GM12878 (cell line): ENCODE results near the gene ANTXR2. TPM values are rescaled to one million over a fixed set of nuclear protein-coding genes. Genes with fewer than 3 reads are reported as not detected.

Experiments used
- ATAC-seq: fragments of 200-7000 bp; cut with Tn5 transposase; 3 replicates; pipeline ENCODE4 v1.9.1; 2020; ENCODE audit warnings: mild to moderate bottlenecking, moderate library complexity
- BruUV-seq: library from RNA; stranded (reverse); fragments of 400-500 nt; replicated peaks from 2 replicates; lab custom pipeline; 2021; lab: Mats Ljungman, UMichigan
- CTCF ChIA-PET: fragments of 300-600 bp; sonication (Branson Sonifier 250); formaldehyde crosslinking; extraction: SDS; loops from one replicate; lab custom pipeline; 2021; ENCODE audit warnings: inconsistent platforms; lab: Yijun Ruan, JAX
- POLR2A ChIA-PET: fragments of 350-600 bp; formaldehyde crosslinking; extraction: SDS; loops from one replicate; lab custom pipeline; 2021; ENCODE audit warnings: inconsistent platforms; lab: Charles Lee
- RAD21 ChIA-PET: fragments of 300-600 bp; sonication (Branson Sonifier 250); formaldehyde crosslinking; loops from one replicate; lab custom pipeline; 2023; ENCODE audit warnings: antibody characterized with exemption; ENCODE audit not compliant: unreplicated experiment; lab: Charles Lee
- SMC1A ChIA-PET: fragments of 300-600 bp; sonication (Branson Sonifier 250); formaldehyde crosslinking; loops from one replicate; lab custom pipeline; 2023; ENCODE audit not compliant: unreplicated experiment, uncharacterized antibody; lab: Charles Lee
- DNase-seq: peaks from one replicate; pipeline ENCODE4 v3.0.0-alpha.2; 2011; ENCODE audit warnings: low read depth, low spot score
- FAIRE-seq: peaks from 3 replicates; lab custom pipeline; 2011; peaks lifted over from hg19 to GRCh38; lab: Jason Lieb, UNC
- H2AFZ ChIP-seq: 2 replicates; pipeline ENCODE4 v1.6.0; 2011; ENCODE audit warnings: low read depth, low read length, control low read depth; ENCODE audit not compliant: control insufficient read depth
- H3K27ac ChIP-seq: 2 replicates; pipeline ENCODE4 v1.5.1; 2011; ENCODE audit warnings: control low read depth; ENCODE audit not compliant: control insufficient read depth, insufficient read depth
- H3K27me3 ChIP-seq, 2 experiments: replicated peaks in 1 of 2; 2 replicates each; pipeline versions ENCODE4 v1.6.0 to v1.6.1; 2011; ENCODE audit warnings: low read length in 1 of 2; ENCODE audit not compliant: control insufficient read depth in 2 of 2, insufficient read depth in 2 of 2
- H3K36me3 ChIP-seq, 2 experiments: 2 replicates each; pipeline ENCODE4 v1.5.1; 2011; ENCODE audit warnings: low read length in 1 of 2; ENCODE audit not compliant: control insufficient read depth in 2 of 2, insufficient read depth in 2 of 2
- H3K4me1 ChIP-seq: 2 replicates; pipeline ENCODE4 v1.6.1; 2011; ENCODE audit warnings: mild to moderate bottlenecking, low read length, moderate library complexity, mixed read lengths; ENCODE audit not compliant: control insufficient read depth, insufficient read depth
- H3K4me2 ChIP-seq: 2 replicates; pipeline ENCODE4 v1.6.0; 2011; ENCODE audit warnings: control low read depth; ENCODE audit not compliant: control insufficient read depth, insufficient read depth
- H3K4me3 ChIP-seq: fragments of 200-600 bp; sonication (generic); 2 replicates; pipeline ENCODE4 v1.5.1; 2016
- H3K79me2 ChIP-seq: 2 replicates; pipeline ENCODE4 v1.6.0; 2011; ENCODE audit warnings: low read length; ENCODE audit not compliant: control insufficient read depth, insufficient read depth
- H3K9ac ChIP-seq: 2 replicates; pipeline ENCODE4 v1.8.0; 2011; ENCODE audit warnings: low read length, control low read depth, mixed read lengths; ENCODE audit not compliant: control insufficient read depth, insufficient read depth
- H3K9me3 ChIP-seq: replicated peaks from 3 replicates; pipeline ENCODE4 v1.5.1; 2011; ENCODE audit warnings: mild to moderate bottlenecking, low read length; ENCODE audit not compliant: control insufficient read depth, insufficient read depth
- H4K20me1 ChIP-seq: 2 replicates; pipeline ENCODE4 v1.6.0; 2011; ENCODE audit not compliant: control insufficient read depth, insufficient read depth
- CBX5 ChIP-seq: sonication (generic); IDR thresholded peaks from 2 replicates; pipeline ENCODE4 v1.6.1; 2016; ENCODE audit warnings: low read depth, moderate library complexity, mild to moderate bottlenecking, inconsistent platforms
- EP300 ChIP-seq, 2 experiments: fragments of 150-350 bp in 1 of 2; IDR thresholded peaks; 2 replicates each; pipeline ENCODE4 v1.6.1; 2011 to 2012; ENCODE audit warnings: low read depth in 2 of 2, low read length in 2 of 2, borderline replicate concordance in 1 of 2, improper control_type of control experiment in 1 of 2, inconsistent platforms in 1 of 2; ENCODE audit not compliant: control insufficient read depth in 1 of 2
- ETV6 ChIP-seq, 2 experiments: fragments of 450-650 bp in 1 of 2; IDR thresholded peaks in 1 of 2; conservative IDR thresholded peaks in 1 of 2; 2 replicates each; pipeline ENCODE4 v1.6.1; 2014; ENCODE audit warnings: antibody characterized with exemption in 1 of 2, borderline replicate concordance in 1 of 2, low read depth in 1 of 2, mild to moderate bottlenecking in 1 of 2, moderate library complexity in 1 of 2
- IRF4 ChIP-seq: IDR thresholded peaks from 2 replicates; pipeline ENCODE4 v1.6.1; 2011; ENCODE audit warnings: low read depth, low read length
- KAT2A ChIP-seq: conservative IDR thresholded peaks from 2 replicates; pipeline ENCODE4 v1.6.1; 2011; ENCODE audit warnings: low read depth, low read length; ENCODE audit not compliant: control insufficient read depth
- KLF5 ChIP-seq: fragments of 450-650 bp; IDR thresholded peaks from 2 replicates; pipeline ENCODE4 v1.6.1; 2014; ENCODE audit warnings: mild to moderate bottlenecking; ENCODE audit not compliant: partially characterized antibody
- MTA2 ChIP-seq: fragments of 450-650 bp; IDR thresholded peaks from 2 replicates; pipeline ENCODE4 v1.6.1; 2016; ENCODE audit warnings: low read depth, mild to moderate bottlenecking, moderate library complexity
- NBN ChIP-seq: fragments of 450-650 bp; IDR thresholded peaks from 2 replicates; pipeline ENCODE4 v1.6.1; 2016
- RB1 ChIP-seq: fragments of 450-650 bp; formaldehyde crosslinking; IDR thresholded peaks from 2 replicates; pipeline ENCODE4 v1.6.1; 2017; ENCODE audit warnings: mild to moderate bottlenecking, borderline replicate concordance
- STAT1 ChIP-seq: fragments of 450-650 bp; conservative IDR thresholded peaks from 2 replicates; pipeline ENCODE4 v1.6.1; 2014; ENCODE audit warnings: antibody characterized with exemption, mild to moderate bottlenecking
- USF1 ChIP-seq: IDR thresholded peaks from 2 replicates; pipeline ENCODE4 v1.6.1; 2011; ENCODE audit warnings: borderline replicate concordance, low read depth, mild to moderate bottlenecking, moderate library complexity, mixed read lengths, low read length; ENCODE audit not compliant: insufficient read depth; ENCODE audit errors: extremely low read length
- ZBTB33 ChIP-seq: fragments of 450-650 bp; IDR thresholded peaks from 2 replicates; pipeline ENCODE4 v1.6.1; 2017; ENCODE audit warnings: mild to moderate bottlenecking
- ZNF274 ChIP-seq: IDR thresholded peaks from one replicate; pipeline ENCODE4 v1.8.0; 2011; ENCODE audit not compliant: insufficient read length, insufficient read depth
- ZNF622 ChIP-seq: fragments of 450-650 bp; IDR thresholded peaks from 2 replicates; pipeline ENCODE4 v1.6.1; 2017; ENCODE audit warnings: mild to moderate bottlenecking, inconsistent platforms
- WGBS: methylation state at CpG from one replicate; pipeline ENCODE4 v1.1.6; 2016; ENCODE audit warnings: low lambda C conversion rate; ENCODE audit not compliant: insufficient replicate concordance, insufficient coverage; ENCODE audit errors: missing lambda C conversion rate; 5-methylcytosine and 5-hydroxymethylcytosine counted together
- in situ Hi-C: fragments of 300-500 bp; cut with MboI; formaldehyde crosslinking; loops from 9 replicates; pipeline ENCODE4 v1.14.3; 2018; ENCODE audit warnings: mixed read lengths
- intact Hi-C: fragments of 100-400 bp; cut with micrococcal nuclease; formaldehyde crosslinking; loops from one replicate; pipeline ENCODE4 v1.14.2; 2022; ENCODE audit not compliant: unreplicated experiment
- polyA plus RNA-seq, 11 experiments: library from polyadenylated mRNA; depleted of rRNA in 4 of 11; unstranded in 6 of 11; stranded (reverse) in 5 of 11; fragments of >200 nt; fragmentation: Nextera tagmentation in 4 of 11; fragmentation: Illumina TruSeq in 1 of 11; extraction: Ambion mirVana in 4 of 11; extraction: Trizol in 1 of 11; gene quantifications; 1 replicate in 1 of 11; 2 replicates in 10 of 11; pipeline versions ENCODE4 v1.2.1 to v1.2.3, GENCODE V29; 2011 to 2016; ENCODE audit warnings: inconsistent platforms in 2 of 11, missing spikeins in 2 of 11, low read depth in 1 of 11
- total RNA-seq, 4 experiments: library from RNA; depleted of rRNA in 3 of 4; stranded (reverse); fragments of >200 nt in 3 of 4; fragmentation: Illumina TruSeq in 1 of 4; extraction: Trizol in 1 of 4; gene quantifications; 2 replicates each; pipeline versions ENCODE4 v1.2.1 to v1.2.3, GENCODE V29; 2013 to 2021
- TF ChIP-seq, protein P1 (sequence below): fragments of 450-650 bp; IDR thresholded peaks from 2 replicates; pipeline ENCODE4 v1.6.1; 2018; ENCODE audit warnings: mild to moderate bottlenecking, low read depth, moderate library complexity; ENCODE audit not compliant: partially characterized antibody
- TF ChIP-seq, protein P2 (sequence below): IDR thresholded peaks from 2 replicates; pipeline ENCODE4 v1.6.1; 2012; ENCODE audit warnings: low read depth, low read length, improper control_type of control experiment
- TF ChIP-seq, protein P3 (sequence below): fragments of 150-350 bp; IDR thresholded peaks from 2 replicates; pipeline ENCODE4 v1.6.1; 2014; ENCODE audit warnings: mild to moderate bottlenecking, low read depth, low read length

The ANTXR2 gene
- total and polyA plus RNA-seq, 10 of the 15 experiments (the other 5 are each of a cell fraction or from before 2014, with no cell fraction given): 1.4 to 8.9 (median 5.7) TPM

- no peaks in the 10 kb centered on the region for H4K20me1 ChIP-seq
- intact Hi-C loops: no loop called here
- POLR2A ChIA-PET: interaction anchor here (0.5 kb wide), 1 partner anchor 77 kb away, joined by 4 read pairs; no protein-coding TSS in a partner anchor
- no peak for TF ChIP-seq ZNF274
- no peak for TF ChIP-seq IRF4
- TF ChIP-seq KLF5: no peak
- no peak for TF ChIP-seq ZBTB33
- no peak for TF ChIP-seq NBN
- TF ChIP-seq EP300 (IDR thresholded peaks at IDR 0.05; ENCODE audit: borderline replicate concordance in 1 of 2, control insufficient read depth in 1 of 2, low read depth in 2 of 2, low read length in 2 of 2): no peak
- TF ChIP-seq CBX5: no peak
- no peak for TF ChIP-seq ETV6 (conservative IDR thresholded peaks at IDR 0.05 in 1 of 2, IDR thresholded peaks at IDR 0.05 in 1 of 2; ENCODE audit: borderline replicate concordance in 1 of 2, low read depth in 1 of 2)
- TF ChIP-seq, protein P1, sequence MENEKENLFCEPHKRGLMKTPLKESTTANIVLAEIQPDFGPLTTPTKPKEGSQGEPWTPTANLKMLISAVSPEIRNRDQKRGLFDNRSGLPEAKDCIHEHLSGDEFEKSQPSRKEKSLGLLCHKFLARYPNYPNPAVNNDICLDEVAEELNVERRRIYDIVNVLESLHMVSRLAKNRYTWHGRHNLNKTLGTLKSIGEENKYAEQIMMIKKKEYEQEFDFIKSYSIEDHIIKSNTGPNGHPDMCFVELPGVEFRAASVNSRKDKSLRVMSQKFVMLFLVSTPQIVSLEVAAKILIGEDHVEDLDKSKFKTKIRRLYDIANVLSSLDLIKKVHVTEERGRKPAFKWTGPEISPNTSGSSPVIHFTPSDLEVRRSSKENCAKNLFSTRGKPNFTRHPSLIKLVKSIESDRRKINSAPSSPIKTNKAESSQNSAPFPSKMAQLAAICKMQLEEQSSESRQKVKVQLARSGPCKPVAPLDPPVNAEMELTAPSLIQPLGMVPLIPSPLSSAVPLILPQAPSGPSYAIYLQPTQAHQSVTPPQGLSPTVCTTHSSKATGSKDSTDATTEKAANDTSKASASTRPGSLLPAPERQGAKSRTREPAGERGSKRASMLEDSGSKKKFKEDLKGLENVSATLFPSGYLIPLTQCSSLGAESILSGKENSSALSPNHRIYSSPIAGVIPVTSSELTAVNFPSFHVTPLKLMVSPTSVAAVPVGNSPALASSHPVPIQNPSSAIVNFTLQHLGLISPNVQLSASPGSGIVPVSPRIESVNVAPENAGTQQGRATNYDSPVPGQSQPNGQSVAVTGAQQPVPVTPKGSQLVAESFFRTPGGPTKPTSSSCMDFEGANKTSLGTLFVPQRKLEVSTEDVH: no peak
- TF ChIP-seq, protein P2, sequence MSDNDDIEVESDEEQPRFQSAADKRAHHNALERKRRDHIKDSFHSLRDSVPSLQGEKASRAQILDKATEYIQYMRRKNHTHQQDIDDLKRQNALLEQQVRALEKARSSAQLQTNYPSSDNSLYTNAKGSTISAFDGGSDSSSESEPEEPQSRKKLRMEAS: no peak
- TF ChIP-seq USF1: no peak
- TF ChIP-seq, protein P3, sequence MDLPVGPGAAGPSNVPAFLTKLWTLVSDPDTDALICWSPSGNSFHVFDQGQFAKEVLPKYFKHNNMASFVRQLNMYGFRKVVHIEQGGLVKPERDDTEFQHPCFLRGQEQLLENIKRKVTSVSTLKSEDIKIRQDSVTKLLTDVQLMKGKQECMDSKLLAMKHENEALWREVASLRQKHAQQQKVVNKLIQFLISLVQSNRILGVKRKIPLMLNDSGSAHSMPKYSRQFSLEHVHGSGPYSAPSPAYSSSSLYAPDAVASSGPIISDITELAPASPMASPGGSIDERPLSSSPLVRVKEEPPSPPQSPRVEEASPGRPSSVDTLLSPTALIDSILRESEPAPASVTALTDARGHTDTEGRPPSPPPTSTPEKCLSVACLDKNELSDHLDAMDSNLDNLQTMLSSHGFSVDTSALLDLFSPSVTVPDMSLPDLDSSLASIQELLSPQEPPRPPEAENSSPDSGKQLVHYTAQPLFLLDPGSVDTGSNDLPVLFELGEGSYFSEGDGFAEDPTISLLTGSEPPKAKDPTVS: no peak
- TF ChIP-seq MTA2: no peak
- TF ChIP-seq KAT2A: no peak
- TF ChIP-seq ZNF622: no peak
- TF ChIP-seq STAT1: no peak
- TF ChIP-seq RB1: no peak
Observed at GRCh38 chr4:80094191-80094590, 21.2 kb upstream of the ANTXR2 start.

More at GRCh38 chr4:80094191-80094590, 21.2 kb upstream of the ANTXR2 start:
- ChIA-PET CTCF (interaction anchor here (0.6 to 1.2 kb wide), 2 partner anchors 15 to 195 kb away, joined by 3 to 4 read pairs; no protein-coding TSS in a partner anchor), SMC1A (interaction anchor here (1.2 to 2.0 kb wide), 2 partner anchors 32 to 55 kb away, joined by 3 to 6 read pairs; no protein-coding TSS in a partner anchor), RAD21 (interaction anchor here (1.0 kb wide), 1 partner anchor 20 kb away, joined by 3 read pairs; no protein-coding TSS in a partner anchor)
- Histone ChIP-seq H3K36me3 (no peaks in the 10 kb centered on the region), H3K9me3 (no peaks in the 10 kb centered on the region), H3K4me2 (no peak overlapping the region), H3K4me3 (no peak overlapping the region), H3K4me1 (no peaks in the 10 kb centered on the region), H3K9ac (no peak overlapping the region), H3K79me2 (no peaks in the 10 kb centered on the region), H3K27me3 (no peaks in the 10 kb centered on the region), H3K27ac (no peak overlapping the region), H2AFZ (no peak overlapping the region)
- in situ Hi-C loops: no loop called here
- ATAC-seq: no peak
- no TSS peak for BruUV-seq
- DNase-seq: no peak
- FAIRE-seq: no peak
- 47% methylated on average over 1 of the region's 1 CpG for WGBS
